Stomach smooth muscle (tissue), 2 donors: ENCODE data around the gene USH2A.

Experiments used
- H3K27ac ChIP-seq: one replicate; pipeline ENCODE4 v1.7.0; 2013; ENCODE audit warnings: mild to moderate bottlenecking, low read length, inconsistent platforms
- H3K27me3 ChIP-seq, 2 donors: one replicate each; pipeline ENCODE4 v1.7.0; 2013; ENCODE audit warnings: low read length in 2 of 2; ENCODE audit not compliant: insufficient read depth in 2 of 2, control insufficient read depth in 1 of 2
- H3K36me3 ChIP-seq, 2 donors: one replicate each; pipeline ENCODE4 v1.7.0; 2013; ENCODE audit warnings: low read length in 2 of 2; ENCODE audit not compliant: control insufficient read depth in 2 of 2, insufficient read depth in 2 of 2
- H3K4me1 ChIP-seq: one replicate; pipeline ENCODE4 v1.7.0; 2013; ENCODE audit warnings: low read length; ENCODE audit not compliant: control insufficient read depth, insufficient read depth
- H3K4me3 ChIP-seq, 2 donors: one replicate each; pipeline ENCODE4 v1.7.0; 2013; ENCODE audit warnings: low read length in 2 of 2
- H3K9ac ChIP-seq, 2 donors: one replicate each; pipeline ENCODE4 v1.7.0; 2013; ENCODE audit warnings: low read length in 2 of 2, mild to moderate bottlenecking in 1 of 2
- H3K9me3 ChIP-seq, 2 donors: one replicate each; pipeline ENCODE4 v1.7.0; 2013; ENCODE audit warnings: low read length in 2 of 2; ENCODE audit not compliant: control insufficient read depth in 2 of 2
- donor health status: healthy.
- donor health status: Pancreatic carcinoma.

The USH2A gene

GRCh38 chr1:215857317-215857716, 565.9 kb downstream of the USH2A start:
- Histone ChIP-seq H3K27ac (no peak overlapping the region), H3K9ac (no peak overlapping the region), H3K36me3 (no peaks in the 10 kb centered on the region), H3K27me3 (no peaks in the 10 kb centered on the region), H3K4me3 (no peak overlapping the region), H3K4me1 (no peaks in the 10 kb centered on the region), H3K9me3 (peaks cover 0 to 5% of the 10 kb centered on the region in 2 donors)

GRCh38 chr1:215845234-215845891, 577.9 kb downstream of the USH2A start:
- no peak overlapping the region for H3K27ac ChIP-seq
- no peak overlapping the region for H3K9ac ChIP-seq
- H3K9me3 ChIP-seq, result peaks cover 0 to 3% of the 10 kb centered on the region in 2 donors
- H3K4me3 ChIP-seq, result no peak overlapping the region
- H3K4me1 ChIP-seq, result no peaks in the 10 kb centered on the region
- H3K36me3 ChIP-seq, result no peaks in the 10 kb centered on the region
- no peaks in the 10 kb centered on the region for H3K27me3 ChIP-seq

- H3K9ac ChIP-seq, result no peak overlapping the region
- H3K9me3 ChIP-seq, result peaks cover 0 to 3% of the 10 kb centered on the region in 2 donors
- H3K4me3 ChIP-seq, result no peak overlapping the region
- no peak overlapping the region for H3K27ac ChIP-seq
- H3K4me1 ChIP-seq, result no peaks in the 10 kb centered on the region
- no peaks in the 10 kb centered on the region for H3K27me3 ChIP-seq
- H3K36me3 ChIP-seq, result no peaks in the 10 kb centered on the region
These were observed 578.5 kb downstream of the USH2A start for GRCh38 chr1:215844777-215845176.

- H3K36me3 ChIP-seq, result no peaks in the 10 kb centered on the region
- H3K4me1 ChIP-seq, result no peaks in the 10 kb centered on the region
These were observed 579.0 kb downstream of the USH2A start for GRCh38 chr1:215844266-215844665.

GRCh38 chr1:215842905-215843304, 580.3 kb downstream of the USH2A start:
- no peaks in the 10 kb centered on the region for H3K36me3 ChIP-seq
- H3K9ac ChIP-seq, result no peak overlapping the region
- H3K4me3 ChIP-seq, result no peak overlapping the region
- no peaks in the 10 kb centered on the region for H3K4me1 ChIP-seq
- H3K27ac ChIP-seq, result no peak overlapping the region
- no peaks in the 10 kb centered on the region for H3K27me3 ChIP-seq
- peaks cover 0 to 3% of the 10 kb centered on the region in 2 donors for H3K9me3 ChIP-seq

More at GRCh38 chr1:215844266-215844665, 579.0 kb downstream of the USH2A start:
- Histone ChIP-seq H3K9me3 (peaks cover 0 to 3% of the 10 kb centered on the region in 2 donors), H3K9ac (no peak overlapping the region), H3K27me3 (no peaks in the 10 kb centered on the region), H3K27ac (no peak overlapping the region), H3K4me3 (no peak overlapping the region)

GRCh38 chr1:215835951-215836350, 587.3 kb downstream of the USH2A start:
- Histone ChIP-seq H3K36me3 (no peaks in the 10 kb centered on the region), H3K4me3 (no peak overlapping the region), H3K27ac (no peak overlapping the region), H3K9ac (no peak overlapping the region), H3K27me3 (no peaks in the 10 kb centered on the region), H3K4me1 (no peaks in the 10 kb centered on the region), H3K9me3 (no peaks in the 10 kb centered on the region)

- Histone ChIP-seq H3K9ac (no peak overlapping the region), H3K27me3 (no peaks in the 10 kb centered on the region), H3K27ac (no peak overlapping the region), H3K36me3 (no peaks in the 10 kb centered on the region), H3K4me1 (no peaks in the 10 kb centered on the region), H3K4me3 (no peak overlapping the region), H3K9me3 (no peaks in the 10 kb centered on the region)
These were observed 589.1 kb downstream of the USH2A start for GRCh38 chr1:215833941-215834729.

- Histone ChIP-seq H3K9ac (no peak overlapping the region), H3K27ac (no peak overlapping the region), H3K9me3 (no peaks in the 10 kb centered on the region), H3K27me3 (no peaks in the 10 kb centered on the region), H3K36me3 (no peaks in the 10 kb centered on the region), H3K4me3 (no peak overlapping the region), H3K4me1 (no peaks in the 10 kb centered on the region)
These were observed 592.9 kb downstream of the USH2A start for GRCh38 chr1:215830226-215830810.

GRCh38 chr1:215825056-215825455, 598.2 kb downstream of the USH2A start:
- Histone ChIP-seq H3K27me3 (no peaks in the 10 kb centered on the region), H3K9ac (no peak overlapping the region), H3K4me3 (no peak overlapping the region), H3K27ac (no peak overlapping the region), H3K9me3 (no peaks in the 10 kb centered on the region), H3K36me3 (no peaks in the 10 kb centered on the region), H3K4me1 (no peaks in the 10 kb centered on the region)

GRCh38 chr1:215824245-215824644, 599.0 kb downstream of the USH2A start:
- Histone ChIP-seq H3K9ac (no peak overlapping the region), H3K27me3 (no peaks in the 10 kb centered on the region), H3K4me1 (no peaks in the 10 kb centered on the region), H3K9me3 (no peaks in the 10 kb centered on the region), H3K27ac (no peak overlapping the region), H3K4me3 (no peak overlapping the region), H3K36me3 (no peaks in the 10 kb centered on the region)

GRCh38 chr1:215819114-215819513, 604.1 kb downstream of the USH2A start:
- no peaks in the 10 kb centered on the region for H3K36me3 ChIP-seq
- no peak overlapping the region for H3K9ac ChIP-seq
- H3K27ac ChIP-seq, result no peak overlapping the region
- H3K4me3 ChIP-seq, result no peak overlapping the region
- H3K27me3 ChIP-seq, result no peaks in the 10 kb centered on the region
- H3K4me1 ChIP-seq, result no peaks in the 10 kb centered on the region
- no peaks in the 10 kb centered on the region for H3K9me3 ChIP-seq
